Measurements from ENCODE around the gene TTYH2.

GRCh38 chr17:74244548-74244947 lies 31.2 kb downstream of the TTYH2 start:
- no peak for TF ChIP-seq POLR2A (IDR thresholded peaks at IDR 0.05; ENCODE audit: extremely low read depth, insufficient read length)
- no peak for TF ChIP-seq CTCF (IDR thresholded peaks at IDR 0.05; ENCODE audit: low read depth, low read length)
- no peak for TF ChIP-seq MAX (IDR thresholded peaks at IDR 0.05; ENCODE audit: low read depth, low read length)
- no peak for TF ChIP-seq MYC (IDR thresholded peaks at IDR 0.05; ENCODE audit: low read depth, low read length)

Measured in NB4 (cell line).